Panc1 (cell line): ENCODE measurements around the gene DLGAP4. TPM values are rescaled to one million over a fixed set of nuclear protein-coding genes. Genes with fewer than 3 reads are reported as not detected.

ENCODE experiments used
- ATAC-seq: fragments of 200-7000 bp; cut with Tn5 transposase; 2 replicates; pipeline ENCODE4 v1.9.1; 2020; ENCODE audit warnings: mild to moderate bottlenecking, moderate library complexity
- BruUV-seq: library from RNA; stranded (reverse); fragments of 400-500 nt; replicated peaks from 2 replicates; lab custom pipeline; 2021; lab: Mats Ljungman, UMichigan
- CTCF ChIA-PET: fragments of 300-600 bp; sonication (Branson Sonifier 250); formaldehyde crosslinking; loops from one replicate; lab custom pipeline; 2022; ENCODE audit warnings: antibody characterized with exemption; lab: Charles Lee
- POLR2A ChIA-PET: fragments of 300-600 bp; sonication (Branson Sonifier 250); formaldehyde crosslinking; loops from one replicate; lab custom pipeline; 2022; ENCODE audit warnings: antibody characterized with exemption; lab: Charles Lee
- DNase-seq: peaks from one replicate; pipeline ENCODE4 v3.0.0-alpha.2; 2010; ENCODE audit warnings: low read depth, low spot score
- H3K27ac ChIP-seq: 2 replicates; pipeline ENCODE4 v1.5.1; 2011; ENCODE audit warnings: mild to moderate bottlenecking, low read length, inconsistent platforms
- H3K27me3 ChIP-seq: fragments of 200-500 bp; sonication (Bioruptor generic); 2 replicates; pipeline ENCODE4 v1.6.0; 2014; ENCODE audit warnings: low read length, inconsistent platforms; ENCODE audit not compliant: control insufficient read depth, insufficient read depth
- H3K36me3 ChIP-seq: fragments of 200-500 bp; sonication (Bioruptor generic); 2 replicates; pipeline ENCODE4 v1.5.1; 2014; ENCODE audit warnings: inconsistent platforms, mild to moderate bottlenecking, low read length, moderate library complexity; ENCODE audit not compliant: control insufficient read depth, insufficient read depth
- H3K4me1 ChIP-seq: 2 replicates; pipeline ENCODE4 v1.5.1; 2011; ENCODE audit warnings: inconsistent platforms, mild to moderate bottlenecking, low read length, moderate library complexity; ENCODE audit not compliant: control insufficient read depth, insufficient read depth
- H3K4me3 ChIP-seq, 2 experiments: 2 replicates each; pipeline ENCODE4 v1.5.1; 2011 to 2012; ENCODE audit warnings: low read depth in 2 of 2, low read length in 2 of 2, mild to moderate bottlenecking in 2 of 2, inconsistent platforms in 1 of 2, moderate library complexity in 1 of 2
- H3K9me3 ChIP-seq: fragments of 200-500 bp; sonication (Bioruptor generic); 2 replicates; pipeline ENCODE4 v1.5.1; 2014; ENCODE audit warnings: low read depth, mild to moderate bottlenecking, inconsistent platforms, low read length, moderate library complexity; ENCODE audit not compliant: control insufficient read depth, insufficient read depth
- POLR2AphosphoS5 ChIP-seq: IDR thresholded peaks from 2 replicates; pipeline ENCODE4 v1.6.1; 2012; ENCODE audit warnings: mild to moderate bottlenecking, low read depth, low read length, moderate library complexity
- SIN3A ChIP-seq: IDR thresholded peaks from 2 replicates; pipeline ENCODE4 v1.6.1; 2012; ENCODE audit warnings: low read depth, mild to moderate bottlenecking, low read length, moderate library complexity, borderline replicate concordance; ENCODE audit not compliant: insufficient read depth
- TCF7L2 ChIP-seq: IDR thresholded peaks from 2 replicates; pipeline ENCODE4 v1.6.1; 2011; ENCODE audit warnings: mild to moderate bottlenecking, low read depth, low read length, inconsistent platforms
- in situ Hi-C: cut with HindIII; loops from 2 replicates; pipeline ENCODE4 v1.10.0; 2016; ENCODE audit warnings: low sequenced_read_pairs, low pct_unique_long_range_greater_than_20kb
- intact Hi-C: fragments of 100-400 bp; cut with micrococcal nuclease; formaldehyde crosslinking; loops from one replicate; pipeline ENCODE4 v1.10.0; 2022; ENCODE audit not compliant: unreplicated experiment
- total RNA-seq: library from RNA; stranded (reverse); gene quantifications from one replicate; pipeline ENCODE4 v1.2.1, GENCODE V29; 2021; ENCODE audit not compliant: unreplicated experiment
- TF ChIP-seq, protein P1 (sequence below), 2 experiments: IDR thresholded peaks; 2 replicates each; pipeline ENCODE4 v1.6.1; 2011 to 2012; ENCODE audit warnings: low read depth in 2 of 2, control low read depth in 1 of 2, low read length in 1 of 2, mild to moderate bottlenecking in 1 of 2, moderate library complexity in 1 of 2; ENCODE audit not compliant: insufficient read depth in 1 of 2
- TF ChIP-seq, protein P2 (sequence below): fragments of 450-650 bp; IDR thresholded peaks from 2 replicates; pipeline ENCODE4 v1.5.1; 2017; ENCODE audit warnings: mild to moderate bottlenecking

DLGAP4 gene
- total RNA-seq, 1 experiment from 2014 or later, result 52.5 TPM

DNA sequence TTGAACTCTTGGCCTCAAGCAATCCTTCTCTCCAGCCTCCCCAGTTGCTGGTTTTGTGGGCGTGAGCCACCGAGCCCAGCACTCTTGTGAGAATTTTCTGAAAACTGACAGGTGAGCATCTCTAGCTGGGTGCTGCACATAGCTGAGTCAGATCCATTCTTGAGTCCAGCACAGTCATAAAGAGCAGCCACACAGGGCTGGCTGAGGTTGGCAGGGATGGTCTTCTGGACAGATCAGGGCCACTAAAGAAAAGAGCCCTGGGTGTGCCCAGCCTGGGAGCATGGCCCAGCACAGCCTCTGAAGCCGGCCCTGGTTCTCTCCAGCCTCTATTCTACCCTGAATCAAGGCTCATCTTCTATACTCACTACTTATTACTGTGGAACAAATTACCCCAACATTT lies 11.5 kb downstream of the DLGAP4 start:
- ChIA-PET CTCF (interaction anchor here (0.6 to 0.7 kb wide), 2 partner anchors 46 to 71 kb away, joined by 4 read pairs; no protein-coding TSS in a partner anchor), POLR2A (interaction anchor here (0.6 kb wide), 1 partner anchor 1654 kb away, joined by 3 read pairs; no protein-coding TSS in a partner anchor)
- TF ChIP-seq, protein P1, sequence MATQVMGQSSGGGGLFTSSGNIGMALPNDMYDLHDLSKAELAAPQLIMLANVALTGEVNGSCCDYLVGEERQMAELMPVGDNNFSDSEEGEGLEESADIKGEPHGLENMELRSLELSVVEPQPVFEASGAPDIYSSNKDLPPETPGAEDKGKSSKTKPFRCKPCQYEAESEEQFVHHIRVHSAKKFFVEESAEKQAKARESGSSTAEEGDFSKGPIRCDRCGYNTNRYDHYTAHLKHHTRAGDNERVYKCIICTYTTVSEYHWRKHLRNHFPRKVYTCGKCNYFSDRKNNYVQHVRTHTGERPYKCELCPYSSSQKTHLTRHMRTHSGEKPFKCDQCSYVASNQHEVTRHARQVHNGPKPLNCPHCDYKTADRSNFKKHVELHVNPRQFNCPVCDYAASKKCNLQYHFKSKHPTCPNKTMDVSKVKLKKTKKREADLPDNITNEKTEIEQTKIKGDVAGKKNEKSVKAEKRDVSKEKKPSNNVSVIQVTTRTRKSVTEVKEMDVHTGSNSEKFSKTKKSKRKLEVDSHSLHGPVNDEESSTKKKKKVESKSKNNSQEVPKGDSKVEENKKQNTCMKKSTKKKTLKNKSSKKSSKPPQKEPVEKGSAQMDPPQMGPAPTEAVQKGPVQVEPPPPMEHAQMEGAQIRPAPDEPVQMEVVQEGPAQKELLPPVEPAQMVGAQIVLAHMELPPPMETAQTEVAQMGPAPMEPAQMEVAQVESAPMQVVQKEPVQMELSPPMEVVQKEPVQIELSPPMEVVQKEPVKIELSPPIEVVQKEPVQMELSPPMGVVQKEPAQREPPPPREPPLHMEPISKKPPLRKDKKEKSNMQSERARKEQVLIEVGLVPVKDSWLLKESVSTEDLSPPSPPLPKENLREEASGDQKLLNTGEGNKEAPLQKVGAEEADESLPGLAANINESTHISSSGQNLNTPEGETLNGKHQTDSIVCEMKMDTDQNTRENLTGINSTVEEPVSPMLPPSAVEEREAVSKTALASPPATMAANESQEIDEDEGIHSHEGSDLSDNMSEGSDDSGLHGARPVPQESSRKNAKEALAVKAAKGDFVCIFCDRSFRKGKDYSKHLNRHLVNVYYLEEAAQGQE (IDR thresholded peaks at IDR 0.05; ENCODE audit: insufficient read depth in 1 of 2, low read depth in 2 of 2, low read length in 1 of 2), result no peak
- no peak for TF ChIP-seq TCF7L2
- TF ChIP-seq, protein P2, sequence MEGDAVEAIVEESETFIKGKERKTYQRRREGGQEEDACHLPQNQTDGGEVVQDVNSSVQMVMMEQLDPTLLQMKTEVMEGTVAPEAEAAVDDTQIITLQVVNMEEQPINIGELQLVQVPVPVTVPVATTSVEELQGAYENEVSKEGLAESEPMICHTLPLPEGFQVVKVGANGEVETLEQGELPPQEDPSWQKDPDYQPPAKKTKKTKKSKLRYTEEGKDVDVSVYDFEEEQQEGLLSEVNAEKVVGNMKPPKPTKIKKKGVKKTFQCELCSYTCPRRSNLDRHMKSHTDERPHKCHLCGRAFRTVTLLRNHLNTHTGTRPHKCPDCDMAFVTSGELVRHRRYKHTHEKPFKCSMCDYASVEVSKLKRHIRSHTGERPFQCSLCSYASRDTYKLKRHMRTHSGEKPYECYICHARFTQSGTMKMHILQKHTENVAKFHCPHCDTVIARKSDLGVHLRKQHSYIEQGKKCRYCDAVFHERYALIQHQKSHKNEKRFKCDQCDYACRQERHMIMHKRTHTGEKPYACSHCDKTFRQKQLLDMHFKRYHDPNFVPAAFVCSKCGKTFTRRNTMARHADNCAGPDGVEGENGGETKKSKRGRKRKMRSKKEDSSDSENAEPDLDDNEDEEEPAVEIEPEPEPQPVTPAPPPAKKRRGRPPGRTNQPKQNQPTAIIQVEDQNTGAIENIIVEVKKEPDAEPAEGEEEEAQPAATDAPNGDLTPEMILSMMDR, result no peak
- Histone ChIP-seq H3K9me3 (no peaks in the 10 kb centered on the region), H3K27me3 (no peaks in the 10 kb centered on the region), H3K4me1 (no peaks in the 10 kb centered on the region), H3K4me3 (no peak overlapping the region), H3K27ac (no peak overlapping the region), H3K36me3 (no peaks in the 10 kb centered on the region)
- in situ Hi-C loops, result no loop called here
- DNase-seq, result no peak
- no peak for ATAC-seq
- no TSS peak for BruUV-seq
- intact Hi-C loops, result no loop called here

DNA sequence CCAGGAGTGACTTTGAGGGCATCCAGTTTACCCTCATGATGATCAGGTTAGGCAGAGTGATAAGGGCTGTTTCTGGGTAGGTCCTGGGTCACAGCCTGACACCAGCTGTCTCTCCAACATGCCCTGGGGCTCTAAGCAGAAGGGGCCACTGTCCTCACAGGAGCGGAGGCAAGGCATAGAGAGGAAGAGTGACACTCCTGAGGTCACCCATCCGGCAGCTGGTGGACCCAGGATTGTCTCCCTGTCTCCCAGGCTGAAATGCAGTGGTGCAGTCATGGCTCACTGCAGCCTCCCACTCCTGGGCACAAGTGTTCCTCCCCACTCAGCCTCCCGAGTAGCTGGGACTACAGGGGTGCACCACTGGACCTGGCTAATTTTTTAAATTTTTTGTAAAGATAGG lies 12.0 kb downstream of the DLGAP4 start:
- Histone ChIP-seq H3K27me3 (no peaks in the 10 kb centered on the region), H3K36me3 (no peaks in the 10 kb centered on the region), H3K9me3 (no peaks in the 10 kb centered on the region), H3K4me3 (no peak overlapping the region), H3K4me1 (no peaks in the 10 kb centered on the region), H3K27ac (no peak overlapping the region)
- in situ Hi-C loops (no loop called here), intact Hi-C loops (no loop called here)
- ChIA-PET CTCF (no interaction called here), POLR2A (no interaction called here)
- no peak for DNase-seq
- no TSS peak for BruUV-seq
- TF ChIP-seq SIN3A (no peak), POLR2AphosphoS5 (no peak), TCF7L2 (no peak)
- TF ChIP-seq, protein P1 (IDR thresholded peaks at IDR 0.05; ENCODE audit: insufficient read depth in 1 of 2, low read depth in 2 of 2, low read length in 1 of 2), result no peak
- TF ChIP-seq, protein P2, result no peak
- no peak for ATAC-seq
